ENCODE measurements around the gene GID8.

GID8 gene

GRCh38 chr20:62911701-62912280, 26.2 kb upstream of the GID8 start:
- H3K36me3 ChIP-seq (ENCODE audit: control insufficient read depth, insufficient read depth, low read length), result peaks cover 68% of the 10 kb centered on the region
- DNase-seq, result no peak
- H3K9me3 ChIP-seq (ENCODE audit: control insufficient read depth, low read length), result no peaks in the 10 kb centered on the region
- H3K4me3 ChIP-seq (ENCODE audit: insufficient read depth, low read depth, low read length, poor library complexity, severe bottlenecking), result no peak overlapping the region
- no peaks in the 10 kb centered on the region for H3K27me3 ChIP-seq (replicated peaks; ENCODE audit: control insufficient read depth, insufficient read depth, low read length, poor library complexity, severe bottlenecking)
- peaks cover 18% of the 10 kb centered on the region for H3K4me1 ChIP-seq (ENCODE audit: control insufficient read depth, insufficient read depth, low read length, poor library complexity, severe bottlenecking)
- no peak overlapping the region for H3K27ac ChIP-seq (ENCODE audit: insufficient read depth, low read length, poor library complexity, severe bottlenecking)

- Histone ChIP-seq H3K27ac (ENCODE audit: insufficient read depth, low read length, poor library complexity, severe bottlenecking) (no peak overlapping the region), H3K4me3 (ENCODE audit: insufficient read depth, low read depth, low read length, poor library complexity, severe bottlenecking) (no peak overlapping the region), H3K9me3 (ENCODE audit: control insufficient read depth, low read length) (no peaks in the 10 kb centered on the region), H3K4me1 (ENCODE audit: control insufficient read depth, insufficient read depth, low read length, poor library complexity, severe bottlenecking) (peaks cover 31% of the 10 kb centered on the region), H3K27me3 (replicated peaks; ENCODE audit: control insufficient read depth, insufficient read depth, low read length, poor library complexity, severe bottlenecking) (no peaks in the 10 kb centered on the region), H3K36me3 (ENCODE audit: control insufficient read depth, insufficient read depth, low read length) (peaks cover 63% of the 10 kb centered on the region)
- no peak for DNase-seq
These were observed 24.8 kb upstream of the GID8 start for GRCh38 chr20:62913043-62913630.

GRCh38 chr20:62914436-62914835, 23.5 kb upstream of the GID8 start:
- H3K27me3 ChIP-seq (replicated peaks; ENCODE audit: control insufficient read depth, insufficient read depth, low read length, poor library complexity, severe bottlenecking), result no peaks in the 10 kb centered on the region
- H3K4me1 ChIP-seq (ENCODE audit: control insufficient read depth, insufficient read depth, low read length, poor library complexity, severe bottlenecking), result peaks cover 40% of the 10 kb centered on the region
- DNase-seq, result no peak
- peak overlapping the region; percentile 41 for H3K27ac ChIP-seq (ENCODE audit: insufficient read depth, low read length, poor library complexity, severe bottlenecking)
- H3K36me3 ChIP-seq (ENCODE audit: control insufficient read depth, insufficient read depth, low read length), result peaks cover 50% of the 10 kb centered on the region
- H3K4me3 ChIP-seq (ENCODE audit: insufficient read depth, low read depth, low read length, poor library complexity, severe bottlenecking), result no peak overlapping the region
- no peaks in the 10 kb centered on the region for H3K9me3 ChIP-seq (ENCODE audit: control insufficient read depth, low read length)

GRCh38 chr20:62914970-62915457, 22.9 kb upstream of the GID8 start:
- H3K4me1 ChIP-seq (ENCODE audit: control insufficient read depth, insufficient read depth, low read length, poor library complexity, severe bottlenecking), result peaks cover 45% of the 10 kb centered on the region
- no peak for DNase-seq
- no peaks in the 10 kb centered on the region for H3K27me3 ChIP-seq (replicated peaks; ENCODE audit: control insufficient read depth, insufficient read depth, low read length, poor library complexity, severe bottlenecking)
- H3K9me3 ChIP-seq (ENCODE audit: control insufficient read depth, low read length), result no peaks in the 10 kb centered on the region
- no peak overlapping the region for H3K4me3 ChIP-seq (ENCODE audit: insufficient read depth, low read depth, low read length, poor library complexity, severe bottlenecking)
- H3K36me3 ChIP-seq (ENCODE audit: control insufficient read depth, insufficient read depth, low read length), result peaks cover 44% of the 10 kb centered on the region
- peak overlapping the region; percentile 31 for H3K27ac ChIP-seq (ENCODE audit: insufficient read depth, low read length, poor library complexity, severe bottlenecking)

- H3K27me3 ChIP-seq (replicated peaks; ENCODE audit: control insufficient read depth, insufficient read depth, low read length, poor library complexity, severe bottlenecking), result no peaks in the 10 kb centered on the region
- DNase-seq, result no peak
- no peaks in the 10 kb centered on the region for H3K9me3 ChIP-seq (ENCODE audit: control insufficient read depth, low read length)
- peaks cover 62% of the 10 kb centered on the region for H3K4me1 ChIP-seq (ENCODE audit: control insufficient read depth, insufficient read depth, low read length, poor library complexity, severe bottlenecking)
- no peak overlapping the region for H3K27ac ChIP-seq (ENCODE audit: insufficient read depth, low read length, poor library complexity, severe bottlenecking)
- peaks cover 25% of the 10 kb centered on the region for H3K36me3 ChIP-seq (ENCODE audit: control insufficient read depth, insufficient read depth, low read length)
- H3K4me3 ChIP-seq (ENCODE audit: insufficient read depth, low read depth, low read length, poor library complexity, severe bottlenecking), result no peak overlapping the region
These were observed 21.1 kb upstream of the GID8 start for GRCh38 chr20:62916703-62917476.

- H3K27me3 ChIP-seq (replicated peaks; ENCODE audit: control insufficient read depth, insufficient read depth, low read length, poor library complexity, severe bottlenecking), result no peaks in the 10 kb centered on the region
- peak overlapping the region; percentile 10 for H3K4me3 ChIP-seq (ENCODE audit: insufficient read depth, low read depth, low read length, poor library complexity, severe bottlenecking)
These were observed 20.2 kb upstream of the GID8 start for GRCh38 chr20:62917720-62918119.

GRCh38 chr20:62918147-62918546, 19.8 kb upstream of the GID8 start:
- no peak for DNase-seq
- Histone ChIP-seq H3K4me1 (ENCODE audit: control insufficient read depth, insufficient read depth, low read length, poor library complexity, severe bottlenecking) (peaks cover 72% of the 10 kb centered on the region), H3K36me3 (ENCODE audit: control insufficient read depth, insufficient read depth, low read length) (peaks cover 13% of the 10 kb centered on the region), H3K4me3 (ENCODE audit: insufficient read depth, low read depth, low read length, poor library complexity, severe bottlenecking) (peak overlapping the region; percentile 10), H3K9me3 (ENCODE audit: control insufficient read depth, low read length) (no peaks in the 10 kb centered on the region), H3K27me3 (replicated peaks; ENCODE audit: control insufficient read depth, insufficient read depth, low read length, poor library complexity, severe bottlenecking) (no peaks in the 10 kb centered on the region), H3K27ac (ENCODE audit: insufficient read depth, low read length, poor library complexity, severe bottlenecking) (peak overlapping the region; percentile 58)

More at GRCh38 chr20:62917720-62918119, 20.2 kb upstream of the GID8 start:
- Histone ChIP-seq H3K36me3 (ENCODE audit: control insufficient read depth, insufficient read depth, low read length) (peaks cover 17% of the 10 kb centered on the region), H3K9me3 (ENCODE audit: control insufficient read depth, low read length) (no peaks in the 10 kb centered on the region), H3K4me1 (ENCODE audit: control insufficient read depth, insufficient read depth, low read length, poor library complexity, severe bottlenecking) (peaks cover 68% of the 10 kb centered on the region), H3K27ac (ENCODE audit: insufficient read depth, low read length, poor library complexity, severe bottlenecking) (peak overlapping the region; percentile 58)
- DNase-seq, result no peak

GRCh38 chr20:62918831-62919230, 19.1 kb upstream of the GID8 start:
- Histone ChIP-seq H3K4me1 (ENCODE audit: control insufficient read depth, insufficient read depth, low read length, poor library complexity, severe bottlenecking) (peaks cover 78% of the 10 kb centered on the region), H3K36me3 (ENCODE audit: control insufficient read depth, insufficient read depth, low read length) (peaks cover 6% of the 10 kb centered on the region), H3K4me3 (ENCODE audit: insufficient read depth, low read depth, low read length, poor library complexity, severe bottlenecking) (peak overlapping the region; percentile 20)

GRCh38 chr20:62920039-62920645, 17.8 kb upstream of the GID8 start:
- H3K9me3 ChIP-seq (ENCODE audit: control insufficient read depth, low read length), result no peaks in the 10 kb centered on the region
- peaks cover 81% of the 10 kb centered on the region for H3K4me1 ChIP-seq (ENCODE audit: control insufficient read depth, insufficient read depth, low read length, poor library complexity, severe bottlenecking)
- no peaks in the 10 kb centered on the region for H3K36me3 ChIP-seq (ENCODE audit: control insufficient read depth, insufficient read depth, low read length)
- DNase-seq, result no peak
- H3K27me3 ChIP-seq (replicated peaks; ENCODE audit: control insufficient read depth, insufficient read depth, low read length, poor library complexity, severe bottlenecking), result no peaks in the 10 kb centered on the region
- H3K4me3 ChIP-seq (ENCODE audit: insufficient read depth, low read depth, low read length, poor library complexity, severe bottlenecking), result no peak overlapping the region
- H3K27ac ChIP-seq (ENCODE audit: insufficient read depth, low read length, poor library complexity, severe bottlenecking), result peak overlapping the region; percentile 58

More at GRCh38 chr20:62918831-62919230, 19.1 kb upstream of the GID8 start:
- Histone ChIP-seq H3K27me3 (replicated peaks; ENCODE audit: control insufficient read depth, insufficient read depth, low read length, poor library complexity, severe bottlenecking) (no peaks in the 10 kb centered on the region), H3K9me3 (ENCODE audit: control insufficient read depth, low read length) (no peaks in the 10 kb centered on the region), H3K27ac (ENCODE audit: insufficient read depth, low read length, poor library complexity, severe bottlenecking) (peak overlapping the region; percentile 58)
- peak in 2 of 3 donors; percentile 27 to 45 for DNase-seq

Data from effector memory CD4-positive, alpha-beta T cell (primary cell).